K562 (cell line): ENCODE results near the gene SLC39A7. TPM values are rescaled to one million over a fixed set of nuclear protein-coding genes. Genes with fewer than 3 reads are reported as not detected.

ENCODE experiments used
- ATF7 ChIP-seq: fragments of 450-650 bp; IDR thresholded peaks from 2 replicates; pipeline ENCODE4 v1.7.1; 2014; ENCODE audit warnings: mild to moderate bottlenecking, moderate library complexity
- FOS ChIP-seq: IDR thresholded peaks from 3 replicates; pipeline ENCODE4 v1.6.1; 2011; ENCODE audit not compliant: insufficient read length; ENCODE audit errors: extremely low read depth
- FOSL1 ChIP-seq: fragments of 200-800 bp; sonication (Bioruptor generic); conservative IDR thresholded peaks from 2 replicates; pipeline ENCODE4 v1.6.1; 2016; ENCODE audit warnings: missing genetic modification characterization, missing compliant biosample characterization
- JUND ChIP-seq, 2 experiments: IDR thresholded peaks; 2 replicates in 1 of 2; 3 replicates in 1 of 2; pipeline ENCODE4 v1.6.1; 2011; ENCODE audit warnings: borderline replicate concordance in 2 of 2, low read depth in 2 of 2, low read length in 2 of 2, improper control_type of control experiment in 1 of 2, missing biosample characterization in 1 of 2, missing genetic modification characterization in 1 of 2, missing genetic modification reagents in 1 of 2
- MTA3 ChIP-seq: fragments of 450-650 bp; formaldehyde crosslinking; IDR thresholded peaks from 2 replicates; pipeline ENCODE4 v1.6.1; 2017; ENCODE audit warnings: mild to moderate bottlenecking, borderline replicate concordance
- MXD1 ChIP-seq: fragments of 250-450 bp; sonication (Bioruptor Pico); IDR thresholded peaks from 2 replicates; pipeline ENCODE4 v1.8.0; 2021; ENCODE audit warnings: borderline replicate concordance, mild to moderate bottlenecking, moderate library complexity; ENCODE audit not compliant: poor library complexity, severe bottlenecking
- MYNN ChIP-seq, 2 experiments: sonication (generic); formaldehyde crosslinking in 1 of 2; IDR thresholded peaks; 2 replicates each; pipeline versions ENCODE4 v1.5.0 to v1.6.1; 2016 to 2020; ENCODE audit warnings: antibody characterized with exemption in 1 of 2, missing genetic modification reagents in 1 of 2
- PHF20 ChIP-seq: fragments of 450-650 bp; IDR thresholded peaks from 2 replicates; pipeline ENCODE4 v1.6.1; 2018; ENCODE audit not compliant: partially characterized antibody
- SMC3 ChIP-seq: conservative IDR thresholded peaks from 2 replicates; pipeline ENCODE4 v1.6.1; 2011; ENCODE audit warnings: low read depth, low read length, improper control_type of control experiment; ENCODE audit not compliant: insufficient read depth
- SNIP1 ChIP-seq: fragments of 450-650 bp; IDR thresholded peaks from 2 replicates; pipeline ENCODE4 v1.7.1; 2017; ENCODE audit warnings: low read depth, mild to moderate bottlenecking
- USF2 ChIP-seq: sonication (generic); formaldehyde crosslinking; IDR thresholded peaks from 2 replicates; pipeline ENCODE4 v1.5.0; 2020; ENCODE audit warnings: missing genetic modification reagents
- ZNF318 ChIP-seq, 2 experiments: fragments of 450-650 bp; IDR thresholded peaks; 2 replicates each; pipeline ENCODE4 v1.6.1; 2016; ENCODE audit warnings: mild to moderate bottlenecking in 2 of 2, borderline replicate concordance in 1 of 2, low read depth in 1 of 2, moderate library complexity in 1 of 2
- ZNF449 ChIP-seq: fragments of 250-450 bp; sonication (Bioruptor Pico); IDR thresholded peaks from 2 replicates; pipeline ENCODE4 v1.8.0; 2022; ENCODE audit warnings: moderate library complexity, mild to moderate bottlenecking, inconsistent platforms
- ZNF644 ChIP-seq: fragments of 200-800 bp; sonication (Bioruptor generic); IDR thresholded peaks from 2 replicates; pipeline ENCODE4 v1.6.1; 2016; ENCODE audit warnings: low read depth, missing genetic modification characterization, missing compliant biosample characterization
- ZNF778 ChIP-seq: fragments of 450-650 bp; formaldehyde crosslinking; IDR thresholded peaks from 2 replicates; pipeline ENCODE4 v1.4.0; 2020; ENCODE audit warnings: mild to moderate bottlenecking, moderate library complexity
- polyA plus RNA-seq, 8 experiments: library from polyadenylated mRNA; depleted of rRNA in 4 of 8; stranded (reverse) in 5 of 8; unstranded in 3 of 8; fragments of >200 nt; fragmentation: Nextera tagmentation in 2 of 8; fragmentation: Illumina TruSeq in 1 of 8; extraction: Ambion mirVana in 2 of 8; extraction: Trizol in 1 of 8; gene quantifications; 2 replicates each; pipeline versions ENCODE4 v1.2.1 to v1.2.3, GENCODE V29; 2011 to 2014; ENCODE audit warnings: inconsistent platforms in 1 of 8, missing spikeins in 1 of 8
- total RNA-seq, 7 experiments: library from RNA; depleted of rRNA in 6 of 7; stranded (reverse); fragments of >200 nt in 6 of 7; fragmentation: Illumina TruSeq in 2 of 7; extraction: Trizol in 2 of 7; gene quantifications; 2 replicates each; pipeline versions ENCODE4 v1.2.1 to v1.2.3, GENCODE V29; 2011 to 2021; ENCODE audit warnings: low replicate concordance in 1 of 7

SLC39A7 gene
- total and polyA plus RNA-seq, 9 of the 15 experiments (the other 6 are each of a cell fraction or from before 2014, with no cell fraction given): 21.7 to 169 (median 121) TPM

- peak; percentile 80 for TF ChIP-seq FOS
- no peak for TF ChIP-seq MXD1 (CRISPR knock-in tag)
- no peak for TF ChIP-seq FOSL1 (tag)
- TF ChIP-seq USF2 (CRISPR knock-in tag): no peak
- TF ChIP-seq ZNF318 (IDR thresholded peaks at IDR 0.05; ENCODE audit: borderline replicate concordance in 1 of 2, low read depth in 1 of 2): no peak
- peak; percentile 63; the same call in 1 of the 2 replicates for TF ChIP-seq MTA3
- TF ChIP-seq SNIP1: no peak
- TF ChIP-seq JUND (IDR thresholded peaks at IDR 0.05; ENCODE audit: borderline replicate concordance, low read depth, low read length): peak; percentile 1; the same call in 1 of the 2 replicates
- TF ChIP-seq JUND (tag; IDR thresholded peaks at IDR 0.05; ENCODE audit: borderline replicate concordance, low read depth, low read length): no peak
- no peak for TF ChIP-seq PHF20
- TF ChIP-seq ZNF778 (CRISPR knock-in tag): no peak
- TF ChIP-seq ZNF644: no peak
- TF ChIP-seq SMC3: no peak
- TF ChIP-seq MYNN (IDR thresholded peaks at IDR 0.05): peak; percentile 81
- TF ChIP-seq MYNN (CRISPR knock-in tag; IDR thresholded peaks at IDR 0.05): no peak
- TF ChIP-seq ATF7: 0 out of 2 replicates have a peak, but pooled peaks have one; percentile 22
- no peak for TF ChIP-seq ZNF449 (CRISPR knock-in tag)
Observed at GRCh38 chr6:33204415-33205190, 3.9 kb downstream of the SLC39A7 start, which contains the start of gene HSD17B8 (continued).
